CD8-positive, alpha-beta memory T cell (primary cell): ENCODE data around the gene ATG16L2. TPM values are rescaled to one million over a fixed set of nuclear protein-coding genes. Genes with fewer than 3 reads are reported as not detected.

ENCODE experiments used
- CTCF ChIA-PET: fragments of 350-600 bp; sonication (Branson Sonifier 250); formaldehyde crosslinking; loops from one replicate; lab custom pipeline; 2021; ENCODE audit warnings: antibody characterized with exemption; lab: Charles Lee
- POLR2A ChIA-PET: fragments of 350-600 bp; sonication (Branson Sonifier 250); formaldehyde crosslinking; loops from one replicate; lab custom pipeline; 2021; ENCODE audit warnings: antibody characterized with exemption; lab: Charles Lee
- DNase-seq, 5 donors: peaks; one replicate each; pipeline versions ENCODE4 v3.0.0 to v3.0.0-alpha.2; 2020 to 2022; ENCODE audit warnings: mixed read lengths in 1 of 5
- H3K27ac ChIP-seq: one replicate; pipeline ENCODE4 v1.7.0; 2013; ENCODE audit warnings: low read depth, mild to moderate bottlenecking, low read length, moderate library complexity
- H3K27me3 ChIP-seq: 2 replicates; pipeline ENCODE4 v1.7.0; 2013; ENCODE audit warnings: low read length, mild to moderate bottlenecking; ENCODE audit not compliant: insufficient read depth, poor library complexity, severe bottlenecking
- H3K36me3 ChIP-seq: 2 replicates; pipeline ENCODE4 v1.7.0; 2013; ENCODE audit warnings: mild to moderate bottlenecking, low read length, moderate library complexity; ENCODE audit not compliant: insufficient read depth
- H3K4me1 ChIP-seq: 2 replicates; pipeline ENCODE4 v1.7.0; 2013; ENCODE audit warnings: mild to moderate bottlenecking, low read length, moderate library complexity; ENCODE audit not compliant: insufficient read depth
- H3K4me3 ChIP-seq: 2 replicates; pipeline ENCODE4 v1.7.0; 2013; ENCODE audit warnings: mild to moderate bottlenecking, low read length
- H3K9me3 ChIP-seq: 2 replicates; pipeline ENCODE4 v1.7.0; 2013; ENCODE audit warnings: mild to moderate bottlenecking, low read length
- H3K27ac Mint-ChIP-seq, 8 donors: one replicate each; pipeline ENCODE4 v1.8.0; 2020 to 2021; ENCODE audit warnings: mixed read lengths in 8 of 8, mild to moderate bottlenecking in 6 of 8, inconsistent platforms in 3 of 8, moderate library complexity in 3 of 8
- H3K27me3 Mint-ChIP-seq, 2 donors: one replicate each; pipeline ENCODE4 v1.8.0; 2020 to 2021; ENCODE audit warnings: mixed read lengths in 2 of 2, mild to moderate bottlenecking in 1 of 2, moderate library complexity in 1 of 2
- H3K36me3 Mint-ChIP-seq, 3 donors: one replicate each; pipeline ENCODE4 v1.8.0; 2020 to 2021; ENCODE audit warnings: mixed read lengths in 3 of 3, inconsistent platforms in 1 of 3, mild to moderate bottlenecking in 1 of 3
- H3K4me1 Mint-ChIP-seq, 3 donors: one replicate each; pipeline ENCODE4 v1.8.0; 2020 to 2021; ENCODE audit warnings: mixed read lengths in 3 of 3, inconsistent platforms in 1 of 3, mild to moderate bottlenecking in 1 of 3
- H3K4me3 Mint-ChIP-seq, 7 donors: one replicate each; pipeline ENCODE4 v1.8.0; 2020 to 2021; ENCODE audit warnings: mixed read lengths in 7 of 7, mild to moderate bottlenecking in 6 of 7, moderate library complexity in 4 of 7, inconsistent platforms in 2 of 7
- H3K9me3 Mint-ChIP-seq, 5 donors: one replicate each; pipeline ENCODE4 v1.8.0; 2020 to 2022; ENCODE audit warnings: mixed read lengths in 5 of 5, mild to moderate bottlenecking in 3 of 5, moderate library complexity in 2 of 5, inconsistent platforms in 1 of 5
- polyA plus RNA-seq: library from polyadenylated mRNA; unstranded; fragments of 300-500 nt; fragmentation: Illumina TruSeq; gene quantifications from one replicate; pipeline ENCODE4 v1.2.3, GENCODE V29; 2021
- total RNA-seq, 2 experiments: library from RNA; stranded (reverse); gene quantifications; one replicate each; pipeline ENCODE4 v1.2.3, GENCODE V29; 2021

ATG16L2 gene
- total and polyA plus RNA-seq, 3 experiments from 2014 or later, result 18.8 to 53.2 (median 50.3) TPM

- no peaks in the 10 kb centered on the region for H3K9me3 Mint-ChIP-seq
- POLR2A ChIA-PET, result no interaction called here
- H3K4me1 ChIP-seq, result peaks cover 18% of the 10 kb centered on the region
Observed at GRCh38 chr11:72816404-72816990, 2.3 kb downstream of the ATG16L2 start.

GRCh38 chr11:72817966-72818365 lies 3.8 kb downstream of the ATG16L2 start:
- Histone ChIP-seq H3K27me3 (no peaks in the 10 kb centered on the region), H3K4me3 (no peak overlapping the region), H3K27ac (no peak overlapping the region), H3K9me3 (no peaks in the 10 kb centered on the region), H3K4me1 (peaks cover 12% of the 10 kb centered on the region), H3K36me3 (peaks cover 29% of the 10 kb centered on the region)
- Mint-ChIP-seq H3K9me3 (no peaks in the 10 kb centered on the region), H3K27ac (peak overlapping the region in 7 of 8 donors; percentile 39 to 96 (median 75)), H3K36me3 (peaks cover 4 to 67% (median 15%) of the 10 kb centered on the region in 3 donors), H3K4me1 (peaks cover 31 to 68% (median 50%) of the 10 kb centered on the region in 3 donors), H3K27me3 (peaks cover 0 to 5% of the 10 kb centered on the region in 2 donors), H3K4me3 (peak overlapping the region in 5 of 7 donors; percentile 6 to 88 (median 45))
- ChIA-PET CTCF (interaction anchor here (1.0 to 1.9 kb wide), 2 partner anchors 10 to 360 kb away, joined by 3 to 7 read pairs; no protein-coding TSS in a partner anchor), POLR2A (no interaction called here)
- DNase-seq, result no peak

More at GRCh38 chr11:72816404-72816990, 2.3 kb downstream of the ATG16L2 start:
- no peak for DNase-seq
- Histone ChIP-seq H3K36me3 (peaks cover 29% of the 10 kb centered on the region), H3K27me3 (no peaks in the 10 kb centered on the region), H3K9me3 (no peaks in the 10 kb centered on the region), H3K27ac (peak overlapping the region; percentile 28), H3K4me3 (peak overlapping the region; percentile 8)
- CTCF ChIA-PET, result interaction anchor here (1.0 to 2.4 kb wide), 5 partner anchors 8 to 91 kb away, joined by 3 to 9 read pairs (median 5); partner anchors contain the start of gene STARD10
- Mint-ChIP-seq H3K27ac (peak overlapping the region in 7 of 8 donors; percentile 9 to 100 (median 98)), H3K4me1 (peaks cover 42 to 74% (median 57%) of the 10 kb centered on the region in 3 donors), H3K36me3 (peaks cover 4 to 65% (median 15%) of the 10 kb centered on the region in 3 donors), H3K4me3 (peak overlapping the region; percentile 96 to 100 (median 98)), H3K27me3 (peaks cover 0 to 5% of the 10 kb centered on the region in 2 donors)

- Mint-ChIP-seq H3K27ac (peak overlapping the region in 6 of 8 donors; percentile 23 to 85 (median 58)), H3K36me3 (peaks cover 4 to 66% (median 15%) of the 10 kb centered on the region in 3 donors), H3K4me3 (peak overlapping the region in 1 of 7 donors; percentile 88), H3K9me3 (no peaks in the 10 kb centered on the region), H3K27me3 (peaks cover 0 to 3% of the 10 kb centered on the region in 2 donors), H3K4me1 (peaks cover 24 to 58% (median 41%) of the 10 kb centered on the region in 3 donors)
- DNase-seq, result no peak
- ChIA-PET POLR2A (no interaction called here), CTCF (interaction anchor here (0.8 to 1.9 kb wide), 3 partner anchors 9 to 359 kb away, joined by 3 to 7 read pairs (median 3); no protein-coding TSS in a partner anchor)
- Histone ChIP-seq H3K4me1 (peaks cover 9% of the 10 kb centered on the region), H3K27ac (no peak overlapping the region), H3K9me3 (no peaks in the 10 kb centered on the region), H3K4me3 (no peak overlapping the region), H3K27me3 (no peaks in the 10 kb centered on the region), H3K36me3 (peaks cover 29% of the 10 kb centered on the region)
Observed at GRCh38 chr11:72818971-72819370, 4.8 kb downstream of the ATG16L2 start.

DNA sequence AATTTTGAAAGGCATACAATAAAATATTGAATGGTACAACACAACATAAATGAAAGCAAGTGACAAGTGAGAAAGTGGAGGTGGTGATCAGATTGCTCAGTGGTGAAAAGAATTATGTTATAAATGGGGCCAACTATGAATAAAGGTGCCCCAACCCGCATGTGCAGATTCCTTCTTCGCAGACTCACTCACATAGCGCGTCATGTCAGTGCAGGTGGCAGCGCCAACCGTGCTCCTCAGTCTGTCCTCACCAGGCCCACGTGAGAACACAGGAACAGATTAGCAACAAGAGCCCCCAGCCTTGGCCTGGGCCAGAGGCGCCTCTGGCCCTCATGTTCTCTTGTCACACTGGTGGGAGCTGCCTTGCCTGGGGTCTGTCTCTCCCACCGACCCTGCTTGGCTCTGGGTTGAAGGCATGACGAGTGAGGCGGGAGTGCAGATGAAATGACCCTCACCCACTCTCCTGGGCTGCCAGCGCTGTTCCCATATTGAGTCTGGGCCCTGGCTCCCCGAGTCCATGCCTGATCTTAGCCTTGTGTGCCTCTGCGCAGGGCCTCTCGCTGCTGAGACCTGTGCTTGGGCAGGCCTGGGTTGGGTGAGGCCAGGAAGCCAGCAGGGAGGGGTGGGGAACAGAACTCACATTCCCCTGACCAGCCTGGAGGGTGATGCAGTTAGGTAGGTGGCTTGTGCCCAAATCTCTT lies 6.4 kb downstream of the ATG16L2 start:
- no peaks in the 10 kb centered on the region for H3K27me3 ChIP-seq
- Mint-ChIP-seq H3K27ac (peak overlapping the region in 6 of 8 donors; percentile 50 to 73 (median 56)), H3K27me3 (peaks cover 0 to 3% of the 10 kb centered on the region in 2 donors), H3K4me3 (peak overlapping the region in 4 of 7 donors; percentile 7 to 84 (median 32)), H3K9me3 (no peaks in the 10 kb centered on the region), H3K36me3 (peaks cover 4 to 70% (median 15%) of the 10 kb centered on the region in 3 donors), H3K4me1 (peaks cover 20 to 59% (median 38%) of the 10 kb centered on the region in 3 donors)
- POLR2A ChIA-PET, result no interaction called here
- no peak for DNase-seq
- no peaks in the 10 kb centered on the region for H3K9me3 ChIP-seq
- H3K27ac ChIP-seq, result no peak overlapping the region
- CTCF ChIA-PET, result interaction anchor here (1.5 kb wide), 1 partner anchor 8 kb away, joined by 6 read pairs; no protein-coding TSS in a partner anchor
- no peak overlapping the region for H3K4me3 ChIP-seq
- peaks cover 33% of the 10 kb centered on the region for H3K36me3 ChIP-seq
- H3K4me1 ChIP-seq, result peaks cover 9% of the 10 kb centered on the region

GRCh38 chr11:72821221-72821919 lies 7.2 kb downstream of the ATG16L2 start:
- H3K27ac ChIP-seq, result no peak overlapping the region
- Mint-ChIP-seq H3K27me3 (peaks cover 0 to 3% of the 10 kb centered on the region in 2 donors), H3K36me3 (peaks cover 4 to 73% (median 15%) of the 10 kb centered on the region in 3 donors), H3K4me3 (peak overlapping the region in 4 of 7 donors; percentile 7 to 84 (median 54)), H3K4me1 (peaks cover 14 to 51% (median 30%) of the 10 kb centered on the region in 3 donors), H3K27ac (peak overlapping the region in 5 of 8 donors; percentile 50 to 89 (median 72)), H3K9me3 (no peaks in the 10 kb centered on the region)
- H3K4me3 ChIP-seq, result no peak overlapping the region
- H3K9me3 ChIP-seq, result no peaks in the 10 kb centered on the region
- ChIA-PET POLR2A (no interaction called here), CTCF (interaction anchor here (1.5 to 1.7 kb wide), 2 partner anchors 8 to 321 kb away, joined by 5 to 6 read pairs; partner anchors contain the start of gene FCHSD2)
- H3K36me3 ChIP-seq, result peaks cover 33% of the 10 kb centered on the region
- peaks cover 3% of the 10 kb centered on the region for H3K4me1 ChIP-seq
- no peak for DNase-seq
- H3K27me3 ChIP-seq, result no peaks in the 10 kb centered on the region

DNA sequence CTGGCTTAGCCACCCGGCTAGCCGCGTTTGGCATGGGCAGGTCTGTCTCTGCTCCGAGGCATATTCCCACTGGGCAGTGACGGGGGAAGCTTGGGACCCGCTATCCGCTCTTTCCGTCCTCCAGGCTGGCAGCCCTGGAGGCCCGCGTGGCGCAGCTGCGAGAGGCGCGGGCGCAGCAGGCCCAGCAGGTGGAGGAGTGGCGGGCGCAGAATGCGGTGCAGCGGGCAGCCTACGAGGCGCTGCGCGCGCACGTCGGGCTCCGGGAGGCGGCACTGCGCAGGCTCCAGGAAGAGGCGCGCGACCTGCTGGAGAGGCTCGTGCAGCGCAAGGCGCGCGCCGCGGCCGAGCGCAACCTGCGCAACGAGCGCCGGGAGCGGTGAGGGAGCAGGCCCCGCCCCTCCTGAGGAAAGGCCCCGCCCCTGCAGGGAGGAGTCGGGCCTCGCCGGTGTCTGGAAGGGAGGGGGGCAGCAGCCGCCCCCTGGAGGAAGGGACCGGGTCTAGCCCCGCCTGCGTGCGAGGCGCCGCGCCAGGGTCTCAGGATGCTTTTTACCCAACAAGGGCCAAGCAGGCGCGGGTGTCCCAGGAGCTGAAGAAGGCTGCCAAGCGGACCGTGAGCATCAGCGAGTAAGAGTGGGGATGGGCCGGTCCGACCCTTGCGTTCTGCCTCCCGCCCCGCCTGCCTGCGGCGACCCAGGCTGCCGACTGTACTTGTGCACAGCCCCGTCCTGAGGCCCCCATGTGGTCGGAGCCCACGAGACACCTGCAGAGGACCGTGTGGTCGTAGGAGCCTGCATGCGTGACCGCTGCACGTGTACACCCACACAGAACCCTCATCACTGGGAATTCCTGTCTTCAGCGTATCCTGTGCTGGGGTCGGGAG lies 7.9 kb downstream of the ATG16L2 start:
- Mint-ChIP-seq H3K4me3 (peak overlapping the region in 5 of 7 donors; percentile 4 to 60 (median 44)), H3K4me1 (peaks cover 13 to 48% (median 24%) of the 10 kb centered on the region in 3 donors), H3K27ac (peak overlapping the region in 7 of 8 donors; percentile 71 to 95 (median 85)), H3K27me3 (peaks cover 0 to 3% of the 10 kb centered on the region in 2 donors), H3K9me3 (no peaks in the 10 kb centered on the region), H3K36me3 (peaks cover 4 to 73% (median 15%) of the 10 kb centered on the region in 3 donors)
- H3K36me3 ChIP-seq, result peaks cover 33% of the 10 kb centered on the region
- peak overlapping the region; percentile 43 for H3K27ac ChIP-seq
- DNase-seq, result peak; percentile 67 to 94 (median 86)
- POLR2A ChIA-PET, result interaction anchor here (0.6 kb wide), 1 partner anchor 320 kb away, joined by 3 read pairs; the partner anchor contains the start of gene FCHSD2
- no peak overlapping the region for H3K4me3 ChIP-seq
- CTCF ChIA-PET, result interaction anchor here (0.9 to 1.7 kb wide), 7 partner anchors 9 to 355 kb away, joined by 3 to 6 read pairs (median 5); partner anchors contain the start of gene FCHSD2
- H3K27me3 ChIP-seq, result no peaks in the 10 kb centered on the region
- H3K4me1 ChIP-seq, result no peaks in the 10 kb centered on the region
- no peaks in the 10 kb centered on the region for H3K9me3 ChIP-seq
